MG63 (cell line): ENCODE results near the gene MYLK4. TPM values are rescaled to one million over a fixed set of nuclear protein-coding genes. Genes with fewer than 3 reads are reported as not detected.

ENCODE experiments used
- DNase-seq: peaks from one replicate; pipeline ENCODE4 v3.0.0-alpha.2; 2020
- H3K27me3 ChIP-seq: fragments of 250-450 bp; sonication (Bioruptor Pico); 2 replicates; pipeline ENCODE4 v1.5.1; 2020; ENCODE audit warnings: mild to moderate bottlenecking, moderate library complexity
- H3K36me3 ChIP-seq: fragments of 250-450 bp; sonication (Bioruptor Pico); 2 replicates; pipeline ENCODE4 v1.5.1; 2020; ENCODE audit warnings: mild to moderate bottlenecking, moderate library complexity
- H3K4me3 ChIP-seq: fragments of 250-450 bp; sonication (Bioruptor Pico); 2 replicates; pipeline ENCODE4 v1.5.1; 2020; ENCODE audit warnings: mild to moderate bottlenecking, moderate library complexity
- H3K9me3 ChIP-seq: fragments of 250-450 bp; sonication (Bioruptor Pico); 2 replicates; pipeline ENCODE4 v1.5.1; 2020; ENCODE audit warnings: mild to moderate bottlenecking, moderate library complexity
- total RNA-seq: library from RNA; depleted of rRNA; stranded (reverse); fragments of >200 nt; shearing (Covaris generic); gene quantifications from 2 replicates; pipeline ENCODE4 v1.2.3, GENCODE V29; 2014; ENCODE audit warnings: low replicate concordance; rRNA removed

The MYLK4 gene
- total RNA-seq, 1 experiment from 2014 or later: not detected

GRCh38 chr6:2622671-2623070 is 128.1 kb downstream of the MYLK4 start:
- H3K27me3 ChIP-seq: no peaks in the 10 kb centered on the region
- no peaks in the 10 kb centered on the region for H3K9me3 ChIP-seq
- H3K36me3 ChIP-seq: no peaks in the 10 kb centered on the region
- no peak for DNase-seq
- H3K4me3 ChIP-seq: no peak overlapping the region

GRCh38 chr6:2619651-2620050 is 131.1 kb downstream of the MYLK4 start:
- DNase-seq: no peak
- Histone ChIP-seq H3K4me3 (no peak overlapping the region), H3K27me3 (no peaks in the 10 kb centered on the region), H3K36me3 (no peaks in the 10 kb centered on the region), H3K9me3 (no peaks in the 10 kb centered on the region)

GRCh38 chr6:2617729-2618128 is 133.0 kb downstream of the MYLK4 start:
- Histone ChIP-seq H3K9me3 (no peaks in the 10 kb centered on the region), H3K27me3 (no peaks in the 10 kb centered on the region), H3K4me3 (no peak overlapping the region), H3K36me3 (no peaks in the 10 kb centered on the region)
- no peak for DNase-seq

GRCh38 chr6:2616811-2617210 is 133.9 kb downstream of the MYLK4 start:
- no peaks in the 10 kb centered on the region for H3K9me3 ChIP-seq
- DNase-seq: no peak
- H3K27me3 ChIP-seq: no peaks in the 10 kb centered on the region
- no peak overlapping the region for H3K4me3 ChIP-seq
- no peaks in the 10 kb centered on the region for H3K36me3 ChIP-seq

GRCh38 chr6:2615251-2615650 is 135.5 kb downstream of the MYLK4 start:
- no peak for DNase-seq
- Histone ChIP-seq H3K4me3 (no peak overlapping the region), H3K36me3 (no peaks in the 10 kb centered on the region), H3K9me3 (no peaks in the 10 kb centered on the region), H3K27me3 (no peaks in the 10 kb centered on the region)

GRCh38 chr6:2614846-2615245 is 135.9 kb downstream of the MYLK4 start:
- DNase-seq: no peak
- Histone ChIP-seq H3K4me3 (no peak overlapping the region), H3K9me3 (no peaks in the 10 kb centered on the region), H3K27me3 (no peaks in the 10 kb centered on the region), H3K36me3 (no peaks in the 10 kb centered on the region)

GRCh38 chr6:2614155-2614554 is 136.6 kb downstream of the MYLK4 start:
- no peak for DNase-seq
- H3K27me3 ChIP-seq: no peaks in the 10 kb centered on the region
- H3K36me3 ChIP-seq: no peaks in the 10 kb centered on the region
- H3K9me3 ChIP-seq: no peaks in the 10 kb centered on the region
- H3K4me3 ChIP-seq: no peak overlapping the region

Other genes with a start within 250 kb of the MYLK4 start
- 41.7 and 53.3 TPM in 2 replicates for gene WRNIP1, start 14.5 kb upstream of the MYLK4 start, total RNA-seq
- 8.8 and 12.0 TPM in 2 replicates for gene SERPINB1, start 90.9 kb upstream of the MYLK4 start, total RNA-seq
- gene SERPINB9, start 152.4 kb upstream of the MYLK4 start, total RNA-seq: not detected in 2 replicates
- 45.1 and 59.9 TPM in 2 replicates for gene SERPINB6, start 220.6 kb upstream of the MYLK4 start, total RNA-seq
- gene NQO2, start 249.0 kb upstream of the MYLK4 start, total RNA-seq: 4.2 and 17.6 TPM in 2 replicates